GM21528 (cell line): Measurements from ENCODE around the gene LBX2.
"Not testable (repeated sequence)": the region's sequence is repeated elsewhere in the genome, so short reads cannot be mapped to it uniquely, and the experiment has no call there.

Experiments
- ATAC-seq: cut with Tn5 transposase; IDR thresholded peaks from one replicate; pipeline ENCODE4 v1.9.1; 2021; ENCODE audit warnings: mild to moderate bottlenecking, moderate library complexity; ENCODE audit not compliant: unreplicated experiment, low FRiP score

Gene LBX2

DNA sequence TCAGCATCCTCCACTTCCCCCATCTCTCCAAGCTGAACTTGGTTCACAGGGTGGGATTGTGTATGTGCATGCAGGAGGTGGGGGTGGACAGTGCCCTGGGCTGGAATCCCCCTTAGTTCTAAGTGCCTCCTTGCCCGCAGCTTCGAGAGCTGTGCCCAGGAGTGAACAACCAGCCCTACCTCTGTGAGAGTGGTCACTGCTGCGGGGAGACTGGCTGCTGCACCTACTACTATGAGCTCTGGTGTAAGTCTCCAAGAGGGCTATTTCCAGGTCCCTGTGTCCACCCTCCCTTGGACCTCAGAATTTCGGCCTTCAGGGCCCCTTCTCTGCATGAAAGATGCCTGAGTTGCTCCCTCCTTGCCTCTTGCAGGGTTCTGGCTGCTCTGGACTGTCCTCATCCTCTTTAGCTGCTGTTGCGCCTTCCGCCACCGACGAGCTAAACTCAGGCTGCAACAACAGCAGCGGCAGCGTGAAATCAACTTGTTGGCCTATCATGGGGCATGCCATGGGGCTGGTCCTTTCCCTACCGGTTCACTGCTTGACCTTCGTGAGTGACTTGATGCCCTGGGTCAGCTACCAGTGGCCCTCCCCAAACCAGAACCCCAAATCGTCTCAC, 39.8 kb downstream of the LBX2 start:
- not testable (repeated sequence) for ATAC-seq

DNA sequence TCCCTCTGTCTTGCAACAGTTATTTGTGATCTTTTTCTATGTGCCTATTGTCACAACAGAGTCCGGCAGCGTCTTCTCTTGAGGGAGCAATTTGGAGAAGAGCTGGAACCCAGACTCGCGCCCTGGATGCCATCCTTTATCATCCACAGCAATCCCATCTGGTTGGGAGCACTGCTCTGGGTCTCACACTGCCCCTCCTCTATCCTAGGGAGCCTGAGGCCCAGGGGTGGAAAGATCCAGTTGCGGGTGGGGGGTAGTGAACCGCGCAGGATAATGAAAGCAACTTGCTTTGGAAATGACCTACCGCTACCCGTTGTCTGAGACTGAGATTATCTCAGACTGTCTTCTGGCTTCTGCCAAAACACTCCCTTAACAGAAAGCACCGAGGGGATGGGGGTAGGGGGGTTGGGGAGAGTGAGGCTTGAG, 40.5 kb downstream of the LBX2 start:
- no peak for ATAC-seq

DNA sequence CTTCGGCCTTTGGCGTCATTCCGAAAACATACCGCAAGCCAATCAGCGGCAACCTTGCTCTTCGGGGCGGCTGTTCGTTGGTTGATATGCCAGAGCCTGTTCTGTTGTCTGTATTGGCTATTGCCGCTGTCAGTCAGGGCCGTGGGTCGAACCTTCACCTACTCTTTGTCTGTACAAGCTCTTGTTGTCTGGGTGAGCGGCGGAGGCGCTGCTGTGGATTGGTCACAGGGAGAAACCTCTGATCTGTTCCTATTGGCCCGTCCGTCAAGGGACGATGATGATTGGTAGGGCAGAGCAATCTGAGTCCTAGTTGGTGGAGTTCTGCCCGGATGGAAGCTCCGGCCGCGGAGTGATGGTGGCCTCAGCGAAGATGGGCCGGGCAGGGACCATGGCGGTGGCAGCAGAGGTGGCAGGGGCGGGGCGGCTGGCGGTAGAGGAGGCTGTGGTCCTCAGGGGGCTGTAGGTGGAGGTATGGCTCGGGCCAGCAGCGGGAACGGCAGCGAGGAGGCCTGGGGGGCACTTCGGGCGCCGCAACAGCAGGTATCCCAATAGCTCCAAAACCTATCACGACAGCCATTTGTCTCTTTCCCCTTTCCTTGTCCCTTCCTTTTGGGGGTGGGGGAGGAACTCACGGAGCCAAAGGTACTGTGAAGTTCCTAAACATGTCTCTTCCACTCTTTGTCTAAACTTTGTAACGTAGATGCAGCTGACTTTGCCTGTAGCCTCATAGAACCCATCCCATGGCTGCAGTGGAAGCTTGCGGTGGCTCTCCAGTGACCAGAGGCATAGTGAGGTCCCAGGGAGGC, 41.1 kb downstream of the LBX2 start, which contains the start of gene WBP1:
WBP1 (plus strand) TSS at position 307 of the 806 bp plus-strand sequence; CDS start at position 472, 165 bp downstream.
- ATAC-seq = peak; percentile 85

DNA sequence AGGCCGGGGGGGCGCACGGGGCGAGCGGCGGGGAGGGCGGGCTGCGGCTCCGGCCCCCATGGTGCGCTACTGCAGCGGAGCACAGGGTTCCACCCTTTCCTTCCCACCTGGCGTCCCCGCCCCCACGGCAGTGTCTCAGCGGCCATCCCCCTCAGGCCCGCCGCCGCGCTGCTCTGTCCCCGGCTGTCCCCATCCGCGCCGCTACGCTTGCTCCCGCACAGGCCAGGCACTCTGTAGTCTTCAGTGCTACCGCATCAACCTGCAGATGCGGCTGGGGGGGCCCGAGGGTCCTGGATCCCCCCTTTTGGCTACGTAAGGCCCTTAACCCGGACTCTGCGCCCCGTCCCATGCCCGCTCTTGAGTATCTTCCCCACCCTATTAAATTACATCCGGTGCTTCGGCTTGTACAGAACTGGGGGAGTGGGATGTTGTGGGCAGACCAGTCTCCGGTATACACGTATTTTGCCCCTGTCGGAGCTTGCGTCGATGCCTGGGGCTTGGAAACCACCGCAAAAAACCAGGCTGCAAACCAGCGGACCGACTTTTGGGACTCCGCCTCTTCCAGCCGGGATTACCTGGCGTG, 41.8 kb downstream of the LBX2 start:
- peak; percentile 33 for ATAC-seq

DNA sequence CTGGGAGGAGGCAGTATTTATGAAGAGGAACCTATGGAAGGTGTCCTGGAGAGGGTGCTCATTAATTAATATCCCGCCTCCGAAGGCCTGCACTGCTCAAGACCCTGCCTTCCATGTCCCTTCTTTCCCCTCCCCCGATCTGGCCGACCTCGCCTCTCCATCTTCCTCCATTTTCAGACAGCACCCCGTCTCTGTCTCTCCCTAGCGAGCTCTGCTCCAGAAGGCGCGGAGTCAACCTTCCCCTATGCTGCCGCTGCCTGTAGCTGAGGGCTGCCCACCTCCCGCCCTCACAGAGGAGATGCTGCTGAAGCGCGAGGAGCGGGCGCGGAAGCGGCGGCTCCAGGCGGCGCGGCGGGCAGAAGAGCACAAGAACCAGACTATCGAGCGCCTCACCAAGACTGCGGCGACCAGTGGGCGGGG, 42.3 kb downstream of the LBX2 start:
- peak; percentile 0 for ATAC-seq

DNA sequence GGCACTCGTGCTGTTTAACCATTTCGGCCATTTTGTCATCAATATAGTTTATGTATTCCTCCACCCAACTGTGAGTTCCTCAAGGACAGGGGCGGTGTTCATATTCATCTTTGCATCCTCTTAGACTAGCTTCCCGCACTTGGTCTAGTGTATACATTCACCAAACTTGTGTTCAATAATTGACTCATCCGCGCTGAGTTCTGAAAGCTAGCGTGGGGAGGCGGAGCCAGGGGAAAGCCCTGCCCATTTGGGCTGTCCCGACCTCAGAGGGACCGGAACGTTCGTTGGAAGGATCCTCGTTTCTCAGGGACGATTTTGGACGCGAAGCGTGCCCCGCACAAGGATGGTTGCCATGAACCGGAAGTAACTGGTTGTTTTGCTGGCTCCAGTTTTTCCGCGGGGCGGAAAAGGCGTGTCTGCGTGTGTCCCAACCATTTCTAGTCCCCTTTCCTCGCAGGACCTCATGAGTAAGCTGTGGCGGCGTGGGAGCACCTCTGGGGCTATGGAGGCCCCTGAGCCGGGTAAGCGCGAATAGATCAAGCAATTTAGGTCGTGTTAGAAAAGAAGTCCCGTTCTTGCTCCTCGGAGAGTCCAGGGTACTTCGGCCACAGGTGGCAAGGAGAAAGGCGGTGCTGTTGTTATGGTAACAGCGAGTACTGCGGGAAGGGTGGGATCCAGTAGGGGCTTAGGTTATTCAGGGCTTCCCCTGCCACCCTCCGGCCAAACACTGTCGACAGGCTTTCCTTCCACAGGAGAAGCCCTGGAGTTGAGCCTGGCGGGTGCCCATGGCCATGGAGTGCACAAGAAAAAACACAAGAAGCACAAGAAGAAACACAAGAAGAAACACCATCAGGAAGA, 44.5 kb downstream of the LBX2 start, which contains the start of gene INO80B:
INO80B (plus strand) TSS at position 434 of the 858 bp plus-strand sequence; CDS start at position 464, 30 bp downstream.
- ATAC-seq = peak; percentile 43

DNA sequence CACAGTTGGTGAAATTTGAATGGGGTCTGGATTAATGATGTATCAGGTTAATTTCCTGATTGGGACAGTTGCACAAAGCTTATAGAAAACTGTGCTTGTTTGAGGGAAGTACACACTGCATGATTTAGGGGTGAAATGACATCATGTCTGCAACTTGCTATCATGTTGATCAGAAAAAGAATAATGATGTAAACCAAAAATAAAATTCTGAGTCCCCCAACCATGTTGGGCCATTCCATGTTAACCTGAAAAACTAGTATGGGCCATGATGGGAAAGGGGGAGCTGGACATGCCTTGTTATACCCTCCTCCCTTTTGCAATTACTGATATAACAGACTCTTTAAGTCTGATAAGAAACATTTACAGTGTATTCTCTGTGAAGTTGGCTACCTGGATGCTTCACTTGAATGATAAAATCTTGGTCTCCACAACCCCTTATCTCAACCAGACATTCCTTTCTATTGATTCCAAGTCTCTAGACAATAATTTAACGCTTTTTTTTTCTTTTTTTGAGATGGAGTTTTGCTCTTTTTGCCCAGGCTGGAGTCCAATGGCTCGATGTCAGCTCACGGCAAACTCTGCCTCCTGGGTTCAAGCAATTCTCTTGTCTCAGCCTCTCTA, 48.7 kb downstream of the LBX2 start:
- no peak for ATAC-seq

DNA sequence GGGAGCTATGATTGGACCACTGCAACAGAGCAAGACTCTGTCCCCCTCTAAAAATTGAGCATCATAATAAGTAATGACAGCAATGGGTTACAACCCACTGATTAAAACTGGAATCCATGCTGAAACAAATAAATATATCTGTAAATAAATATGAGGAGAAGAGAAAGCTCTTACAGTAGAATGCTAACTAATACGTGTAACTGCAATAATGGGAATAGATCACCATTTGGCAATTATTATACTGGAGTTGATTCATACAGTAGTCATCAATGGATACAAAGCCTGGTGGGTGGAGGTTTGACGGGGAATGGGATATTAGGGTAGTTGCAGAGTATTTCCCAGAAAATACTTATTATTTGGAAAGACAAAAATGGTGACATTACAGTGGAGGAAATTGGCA, 50.6 kb downstream of the LBX2 start:
- no peak for ATAC-seq
